ENCODE results near the gene RNF224.

GRCh38 chr9:137215196-137215986 lies 11.9 kb upstream of the RNF224 start:
- TF ChIP-seq CTCF (IDR thresholded peaks at IDR 0.05; ENCODE audit: low read depth, low read length, missing input control), result no peak
- no peak for TF ChIP-seq REST (IDR thresholded peaks at IDR 0.05)
- TF ChIP-seq MAX (IDR thresholded peaks at IDR 0.05), result no peak
